GM18951 (cell line): Measurements from ENCODE around the gene JAK2.
"Not testable (repeated sequence)": the region's sequence is repeated elsewhere in the genome, so short reads cannot be mapped to it uniquely, and the experiment has no call there.

Experiments used
- POLR2A ChIP-seq: IDR thresholded peaks from 4 replicates; pipeline ENCODE4 v1.6.1; 2011; ENCODE audit warnings: mild to moderate bottlenecking; ENCODE audit not compliant: insufficient read length, insufficient read depth; ENCODE audit errors: extremely low read depth
- in situ Hi-C: fragments of 300-500 bp; cut with MboI; formaldehyde crosslinking; loops from one replicate; pipeline ENCODE4 v1.12.0; 2022; ENCODE audit warnings: low sequenced_read_pairs, mixed read lengths, inconsistent platforms; ENCODE audit not compliant: unreplicated experiment

Gene JAK2

GRCh38 chr9:5099466-5099865, 114.4 kb downstream of the JAK2 start:
- no peak for TF ChIP-seq POLR2A

DNA sequence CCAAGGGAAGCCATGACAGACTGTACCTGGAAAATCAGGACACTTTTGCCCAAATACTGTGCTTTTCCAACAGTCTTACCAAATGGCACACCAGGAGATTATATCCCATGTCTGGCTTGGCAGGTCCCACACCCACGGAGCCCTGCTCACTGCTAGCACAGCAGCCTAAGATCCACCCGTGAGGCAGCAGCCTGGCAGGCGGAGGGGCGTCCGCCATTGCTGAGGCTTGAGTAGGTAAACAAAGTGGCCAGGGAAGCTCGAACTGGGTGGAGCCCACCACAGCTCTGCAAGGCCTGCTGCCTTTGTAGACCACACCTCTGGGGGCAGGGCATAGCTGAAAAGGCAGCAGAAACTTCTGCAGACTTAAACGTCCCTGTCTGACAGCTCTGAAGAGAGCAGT, 116.1 kb downstream of the JAK2 start:
- in situ Hi-C loops = not testable (repeated sequence)

More at GRCh38 chr9:5099466-5099865, 114.4 kb downstream of the JAK2 start:
- in situ Hi-C loops = no loop called here

DNA sequence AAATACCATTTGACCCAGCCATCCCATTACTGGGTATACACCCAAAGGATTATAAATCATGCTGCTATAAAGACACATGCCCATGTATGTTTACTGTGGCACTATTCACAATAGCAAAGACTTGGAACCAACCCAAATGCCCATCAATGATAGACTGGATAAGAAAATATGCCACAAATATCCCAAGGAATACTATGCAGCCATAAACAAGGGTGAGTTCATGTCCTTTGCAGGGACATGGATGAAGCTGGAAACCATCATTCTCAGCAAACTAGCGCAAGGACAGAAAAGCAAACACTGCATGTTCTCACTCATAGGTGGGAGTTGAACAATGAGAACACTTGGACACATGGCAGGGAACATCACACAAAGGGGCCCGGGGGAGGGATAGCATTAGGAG, 121.4 kb downstream of the JAK2 start:
- in situ Hi-C loops = not testable (repeated sequence)

DNA sequence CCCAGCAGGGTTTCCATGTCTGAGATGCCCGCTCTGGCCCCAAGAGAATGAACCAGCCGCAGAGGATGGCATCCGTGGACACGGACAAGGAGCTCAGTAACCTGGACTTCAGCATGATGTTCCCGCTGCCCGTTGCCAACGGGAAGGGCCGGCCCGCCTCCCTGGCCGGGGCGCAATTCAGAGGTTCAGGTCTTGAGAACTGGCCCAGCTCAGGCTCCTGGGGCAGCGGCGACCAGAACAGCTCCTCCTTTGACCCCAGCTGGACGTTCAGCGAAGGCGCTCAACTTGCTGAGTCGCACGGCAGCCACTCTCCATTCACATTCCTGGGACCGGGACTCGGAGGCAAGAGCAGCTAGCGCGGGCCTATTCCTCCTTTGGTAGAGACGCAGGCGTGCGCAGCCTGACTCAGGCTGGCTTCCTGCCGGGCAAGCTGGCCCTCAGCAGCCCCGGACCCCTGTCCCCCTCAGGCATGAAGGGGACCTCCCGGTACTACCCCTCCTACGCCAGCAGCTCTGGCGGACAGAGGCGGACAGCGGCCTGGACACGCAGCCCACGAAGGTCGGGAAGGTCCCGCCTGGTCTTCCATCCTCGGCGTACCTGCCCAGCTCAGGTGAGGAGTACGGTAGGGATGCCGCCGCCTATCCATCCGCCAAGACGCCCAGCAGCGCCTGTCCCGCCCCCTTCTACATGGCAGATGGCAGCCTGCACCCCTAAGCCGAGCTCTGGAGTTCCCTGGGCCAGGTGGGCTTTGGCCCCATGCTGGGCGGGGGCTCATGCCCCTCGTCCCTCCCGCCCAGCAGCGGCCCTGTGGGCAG, 126.0 kb downstream of the JAK2 start:
- no peak for TF ChIP-seq POLR2A
- in situ Hi-C loops = no loop called here

- no peak for TF ChIP-seq POLR2A
- in situ Hi-C loops = no loop called here
Measured at GRCh38 chr9:5111696-5112095, 126.6 kb downstream of the JAK2 start.

DNA sequence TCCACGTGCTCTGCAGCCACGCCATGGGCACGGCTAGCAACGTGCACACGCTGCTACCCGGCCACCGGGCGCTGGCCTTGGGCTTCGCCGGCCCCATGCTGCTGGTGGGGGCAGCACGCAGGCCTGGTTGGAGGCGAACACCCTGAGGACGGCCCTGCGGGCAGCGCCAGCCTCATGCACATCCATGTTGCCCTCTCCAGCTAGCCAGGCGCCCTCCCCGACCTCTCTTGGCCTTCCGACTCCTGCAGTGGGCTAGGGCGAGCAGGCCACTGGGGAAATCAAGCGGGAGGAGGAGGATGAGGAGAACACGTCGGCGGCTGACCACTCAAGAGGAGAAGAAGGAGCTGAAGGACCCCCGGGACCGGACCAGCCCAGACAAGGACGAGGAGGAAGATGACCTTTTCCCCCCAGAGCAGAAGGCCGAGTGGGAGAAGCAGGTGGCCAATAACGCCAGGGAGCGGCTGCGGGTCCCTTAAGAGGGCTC, 127.1 kb downstream of the JAK2 start:
- in situ Hi-C loops = no loop called here
- no peak for TF ChIP-seq POLR2A

DNA sequence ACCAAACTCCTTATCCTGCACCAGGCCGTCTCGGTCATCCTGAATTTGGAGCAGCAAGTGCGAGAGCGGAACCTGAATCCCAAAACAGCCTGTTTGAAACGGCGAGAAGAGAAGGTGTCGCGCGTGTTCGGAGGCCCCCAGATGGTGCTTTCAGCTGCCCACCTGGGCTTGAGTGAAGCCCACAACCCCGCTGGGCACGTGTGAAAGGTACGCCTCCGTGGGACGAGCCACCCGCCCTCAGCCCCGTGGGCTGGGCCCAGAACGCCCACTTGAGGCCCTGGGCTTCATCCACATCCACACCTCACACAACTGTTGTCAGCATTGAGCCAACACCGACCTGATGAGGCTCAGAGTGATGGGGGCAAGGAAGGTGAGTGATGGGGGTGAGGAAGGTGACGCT, 127.6 kb downstream of the JAK2 start:
- in situ Hi-C loops = no loop called here
- no peak for TF ChIP-seq POLR2A

DNA sequence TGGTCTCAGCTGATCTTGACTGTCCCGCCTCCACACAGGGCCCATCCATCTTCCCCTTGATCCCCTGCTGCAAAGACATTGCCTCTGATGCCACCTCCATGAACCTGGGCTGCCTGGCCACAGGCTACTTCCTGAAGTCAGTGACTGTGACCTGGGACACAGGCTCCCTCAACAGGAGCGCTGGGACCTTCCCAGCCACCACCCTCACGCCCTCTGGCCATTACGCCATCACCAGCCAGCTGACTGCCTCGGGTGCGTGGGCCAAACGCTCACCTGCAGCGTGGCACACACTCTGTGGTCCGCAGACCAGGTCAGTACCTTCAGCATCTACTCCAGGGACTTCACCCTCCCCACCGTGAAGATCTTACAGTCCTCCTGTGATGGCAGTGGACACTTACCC, 128.5 kb downstream of the JAK2 start:
- in situ Hi-C loops = no loop called here

GRCh38 chr9:5113994-5114748, 129.1 kb downstream of the JAK2 start:
- no peak for TF ChIP-seq POLR2A
- in situ Hi-C loops = no loop called here

More for the DNA sequence above, 128.5 kb downstream of the JAK2 start:
- TF ChIP-seq POLR2A = no peak

DNA sequence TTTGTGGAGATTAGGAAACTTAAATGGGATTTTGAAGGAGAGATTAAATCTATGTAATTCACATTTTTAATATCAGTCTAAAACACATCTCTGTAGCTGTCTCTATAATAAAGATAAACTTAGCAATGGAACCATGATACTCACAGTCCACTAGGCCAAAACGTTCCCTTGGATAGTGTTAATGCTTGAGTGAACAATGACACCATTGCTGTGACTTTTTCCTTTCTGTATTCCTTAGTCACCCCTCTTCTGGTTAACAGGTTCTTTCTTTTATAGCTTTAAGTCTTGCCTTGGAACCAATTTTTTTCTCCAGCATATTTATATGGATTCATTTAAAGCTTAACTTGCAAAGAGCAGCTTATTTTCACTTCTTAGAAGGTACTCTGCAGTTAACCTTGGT, 137.0 kb downstream of the JAK2 start:
- in situ Hi-C loops = no loop called here
- TF ChIP-seq POLR2A = no peak

DNA sequence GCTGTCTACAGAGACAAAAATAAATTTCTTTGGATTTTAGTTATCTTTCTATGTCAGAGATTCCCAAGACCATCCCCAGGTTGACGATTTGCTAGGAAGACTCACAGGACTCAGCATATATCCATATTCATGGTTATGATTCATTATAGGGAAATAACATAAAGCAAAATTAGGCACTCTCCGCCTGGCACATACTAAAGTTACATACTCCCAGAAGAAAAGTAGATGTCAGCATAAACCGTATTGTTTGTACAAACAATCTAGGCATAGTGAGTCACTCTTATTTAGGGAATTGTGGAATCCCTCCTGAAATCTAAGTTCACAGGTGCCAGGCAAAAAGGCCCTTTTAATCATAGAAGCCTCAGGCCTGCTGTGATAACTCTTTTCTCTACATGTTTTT, 137.4 kb downstream of the JAK2 start:
- TF ChIP-seq POLR2A = no peak
- in situ Hi-C loops = no loop called here

DNA sequence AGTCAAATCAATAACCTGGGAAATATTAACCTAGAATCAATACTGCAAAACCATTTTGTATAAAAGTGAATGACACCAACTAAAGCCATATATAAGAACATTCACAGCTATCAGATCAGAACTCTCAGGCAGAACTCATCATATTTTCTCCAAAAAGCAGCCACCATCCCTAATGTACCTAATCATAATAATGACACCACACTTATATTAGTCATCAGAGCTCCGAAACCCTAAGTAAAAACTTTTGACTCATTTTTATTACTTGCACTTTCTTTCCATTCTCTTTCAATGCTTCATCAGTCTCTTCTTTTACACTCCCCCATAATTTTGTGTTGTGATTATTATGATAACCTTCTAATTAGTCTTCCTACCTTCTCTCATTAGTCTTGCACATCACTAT, 155.1 kb downstream of the JAK2 start:
- in situ Hi-C loops = no loop called here
- no peak for TF ChIP-seq POLR2A

- no peak for TF ChIP-seq POLR2A
- in situ Hi-C loops = no loop called here
Measured at GRCh38 chr9:5144217-5144616, 159.1 kb downstream of the JAK2 start.

- no peak for TF ChIP-seq POLR2A
- in situ Hi-C loops = no loop called here
Measured at GRCh38 chr9:5146241-5146640, 161.2 kb downstream of the JAK2 start.
